GM19023 (cell line): ENCODE data around the gene HASPIN.

Source experiments
- ATAC-seq: cut with Tn5 transposase; IDR thresholded peaks from one replicate; pipeline ENCODE4 v1.9.1; 2021; ENCODE audit warnings: mild to moderate bottlenecking, moderate library complexity; ENCODE audit not compliant: unreplicated experiment

The HASPIN gene

GRCh38 chr17:3762922-3763776, 39.4 kb downstream of the HASPIN start:
- ATAC-seq: peak; percentile 65

- ATAC-seq: no peak
Measured at GRCh38 chr17:3763777-3764170, 40.1 kb downstream of the HASPIN start.

GRCh38 chr17:3765981-3766380, 42.3 kb downstream of the HASPIN start:
- ATAC-seq: no peak

GRCh38 chr17:3766779-3767178, 43.1 kb downstream of the HASPIN start:
- ATAC-seq: no peak

- no peak for ATAC-seq
Measured at GRCh38 chr17:3768341-3768740, 44.6 kb downstream of the HASPIN start.

- no peak for ATAC-seq
Measured at GRCh38 chr17:3768769-3769168, 45.1 kb downstream of the HASPIN start.

- ATAC-seq: no peak
Measured at GRCh38 chr17:3770466-3770865, 46.8 kb downstream of the HASPIN start.

GRCh38 chr17:3771140-3771539, 47.4 kb downstream of the HASPIN start:
- ATAC-seq: no peak

- no peak for ATAC-seq
Measured at GRCh38 chr17:3772764-3773163, 49.1 kb downstream of the HASPIN start.

GRCh38 chr17:3773511-3773910, 49.8 kb downstream of the HASPIN start:
- ATAC-seq: no peak

- ATAC-seq: no peak
Measured at GRCh38 chr17:3773966-3774365, 50.3 kb downstream of the HASPIN start.
